ENCODE data around the gene ZNF24. TPM values are rescaled to one million over a fixed set of nuclear protein-coding genes. Genes with fewer than 3 reads are reported as not detected.
A peak's percentile ranks its signal among the peaks of the same experiment; 100 is the strongest.

The ZNF24 gene
- 10 to 100 TPM; 74.7 to 92.1 TPM for total RNA-seq
- polyA plus RNA-seq (2013, experiment 1 of 2), result 52.9 TPM
- 53.0 TPM for polyA plus RNA-seq (2013, experiment 2 of 2)
- long read RNA-seq, experiment 1, full-length matches to known transcripts, result 2 of 41 reads
- long read RNA-seq, experiment 1, partial matches to known transcripts, result 0 of 41 reads
- long read RNA-seq, experiment 1, other reads (novel, unspliced or antisense), result 39 of 41 reads
- long read RNA-seq, experiment 2, full-length matches to known transcripts, result 55 of 122 reads
- long read RNA-seq, experiment 2, partial matches to known transcripts, result 10 of 122 reads
- long read RNA-seq, experiment 2, other reads (novel, unspliced or antisense), result 57 of 122 reads
- long read RNA-seq, experiment 3, full-length matches to known transcripts, result 172 of 203 reads
- long read RNA-seq, experiment 3, partial matches to known transcripts, result 4 of 203 reads
- long read RNA-seq, experiment 3, other reads (novel, unspliced or antisense), result 27 of 203 reads
- long read RNA-seq, experiment 4, full-length matches to known transcripts, result 142 of 200 reads
- long read RNA-seq, experiment 4, partial matches to known transcripts, result 10 of 200 reads
- long read RNA-seq, experiment 4, other reads (novel, unspliced or antisense), result 48 of 200 reads

- H3K27me3 Mint-ChIP-seq (ENCODE audit: insufficient read depth), result no peaks in the 10 kb centered on the region
- 0% methylated on average over 15 to 58 of the region's 64 CpGs for WGBS, 2 experiments (ENCODE audit: insufficient coverage in 1 of 2, insufficient read length in 1 of 2)
- H3K27ac ChIP-seq (ENCODE audit: low read depth, low read length), result peak within 1 kb of the TSS; percentile 99
Observed at GRCh38 chr18:35343936-35344735, at the start of gene ZNF24. TSS of gene ZNF24 (minus strand) at chr18:35344420. CDS start at chr18:35340650, 3,770 bp downstream.

GRCh38 chr18:35393716-35394115 lies 49.5 kb upstream of the ZNF24 start:
- no peak for DNase-seq
- no peak overlapping the region for H3K4me3 Mint-ChIP-seq
- Histone ChIP-seq H3K36me3 (ENCODE audit: control insufficient read depth, insufficient read depth, low read length) (no peaks in the 10 kb centered on the region), H3K27ac (ENCODE audit: low read depth, low read length) (no peak overlapping the region), H3K9me3 (ENCODE audit: control insufficient read depth, low read length) (peaks cover 10% of the 10 kb centered on the region), H3K9ac (ENCODE audit: extremely low read depth, low read length, poor library complexity, severe bottlenecking) (no peak overlapping the region), H3K4me1 (ENCODE audit: control insufficient read depth, insufficient read depth, low read length) (no peaks in the 10 kb centered on the region), H3K27me3 (ENCODE audit: control insufficient read depth, insufficient read depth, low read length, poor library complexity, severe bottlenecking) (no peaks in the 10 kb centered on the region), H3K4me3 (ENCODE audit: low read length) (no peak overlapping the region)
- no peak overlapping the region for H3K27ac Mint-ChIP-seq
- peaks cover 2% of the 10 kb centered on the region for H3K27me3 Mint-ChIP-seq (ENCODE audit: insufficient read depth)
- H3K4me1 Mint-ChIP-seq, result no peaks in the 10 kb centered on the region
- TF ChIP-seq CTCF (conservative IDR thresholded peaks at IDR 0.05), result no peak
- peaks cover 8% of the 10 kb centered on the region for H3K9me3 Mint-ChIP-seq
- H3K36me3 Mint-ChIP-seq (ENCODE audit: low read depth), result peaks cover 3% of the 10 kb centered on the region

More at GRCh38 chr18:35343936-35344735, at the start of gene ZNF24:
- Mint-ChIP-seq H3K27ac (peak within 1 kb of the TSS; percentile 98), H3K9me3 (no peaks in the 10 kb centered on the region), H3K36me3 (ENCODE audit: low read depth) (peaks cover 14% of the 10 kb centered on the region), H3K4me3 (peak within 1 kb of the TSS; percentile 97), H3K4me1 (peaks cover 29% of the 10 kb centered on the region)
- Histone ChIP-seq H3K36me3 (ENCODE audit: control insufficient read depth, insufficient read depth, low read length) (peaks cover 29% of the 10 kb centered on the region), H3K4me1 (ENCODE audit: control insufficient read depth, insufficient read depth, low read length) (no peaks in the 10 kb centered on the region), H3K9ac (ENCODE audit: extremely low read depth, low read length, poor library complexity, severe bottlenecking) (peak within 1 kb of the TSS; percentile 99), H3K27me3 (ENCODE audit: control insufficient read depth, insufficient read depth, low read length, poor library complexity, severe bottlenecking) (no peaks in the 10 kb centered on the region), H3K4me3 (ENCODE audit: low read length) (peak within 1 kb of the TSS; percentile 94), H3K9me3 (ENCODE audit: control insufficient read depth, low read length) (no peaks in the 10 kb centered on the region)
- DNase-seq, result peak; percentile 96
- TF ChIP-seq CTCF (conservative IDR thresholded peaks at IDR 0.05), result no peak

- H3K36me3 Mint-ChIP-seq (ENCODE audit: low read depth), result peaks cover 3% of the 10 kb centered on the region
- Histone ChIP-seq H3K9ac (ENCODE audit: extremely low read depth, low read length, poor library complexity, severe bottlenecking) (no peak overlapping the region), H3K4me1 (ENCODE audit: control insufficient read depth, insufficient read depth, low read length) (no peaks in the 10 kb centered on the region), H3K9me3 (ENCODE audit: control insufficient read depth, low read length) (peaks cover 10% of the 10 kb centered on the region), H3K36me3 (ENCODE audit: control insufficient read depth, insufficient read depth, low read length) (no peaks in the 10 kb centered on the region), H3K27me3 (ENCODE audit: control insufficient read depth, insufficient read depth, low read length, poor library complexity, severe bottlenecking) (no peaks in the 10 kb centered on the region), H3K4me3 (ENCODE audit: low read length) (no peak overlapping the region), H3K27ac (ENCODE audit: low read depth, low read length) (no peak overlapping the region)
- H3K9me3 Mint-ChIP-seq, result peaks cover 8% of the 10 kb centered on the region
- no peak for DNase-seq
- TF ChIP-seq CTCF (conservative IDR thresholded peaks at IDR 0.05), result no peak
- H3K27me3 Mint-ChIP-seq (ENCODE audit: insufficient read depth), result peaks cover 2% of the 10 kb centered on the region
- no peak overlapping the region for H3K27ac Mint-ChIP-seq
- no peak overlapping the region for H3K4me3 Mint-ChIP-seq
- H3K4me1 Mint-ChIP-seq, result no peaks in the 10 kb centered on the region
Observed at GRCh38 chr18:35392375-35392774, 48.2 kb upstream of the ZNF24 start.
